HCEC 1CT (cell line): ENCODE results near the gene POLR2J3.
"Not testable (repeated sequence)": the region's sequence is repeated elsewhere in the genome, so short reads cannot be mapped to it uniquely, and the experiment has no call there.

Source experiments
- DNase-seq: peaks from one replicate; pipeline ENCODE4 v3.0.0-alpha.2; 2017

POLR2J3 gene

DNA sequence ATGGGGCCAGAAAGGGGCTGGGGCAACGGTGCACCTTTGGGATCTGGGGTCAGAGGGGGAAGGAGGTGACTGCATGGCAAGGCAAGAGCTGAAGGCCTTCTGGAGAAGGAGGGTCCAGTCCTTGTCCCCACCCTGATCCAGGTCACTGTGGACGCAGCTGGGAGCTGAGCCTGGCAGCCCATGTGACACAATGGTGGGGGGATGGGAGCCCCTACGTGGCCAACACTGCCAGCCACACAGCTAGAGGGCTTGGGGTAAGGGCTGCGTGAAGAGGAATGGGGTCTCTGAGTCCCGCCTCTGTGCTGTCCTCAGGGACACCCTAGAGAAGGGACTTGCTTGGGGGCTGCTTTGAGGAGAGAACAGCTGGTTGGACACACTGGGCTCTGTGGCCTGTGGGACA is 9.3 kb upstream of the POLR2J3 start:
- DNase-seq, result not testable (repeated sequence)

DNA sequence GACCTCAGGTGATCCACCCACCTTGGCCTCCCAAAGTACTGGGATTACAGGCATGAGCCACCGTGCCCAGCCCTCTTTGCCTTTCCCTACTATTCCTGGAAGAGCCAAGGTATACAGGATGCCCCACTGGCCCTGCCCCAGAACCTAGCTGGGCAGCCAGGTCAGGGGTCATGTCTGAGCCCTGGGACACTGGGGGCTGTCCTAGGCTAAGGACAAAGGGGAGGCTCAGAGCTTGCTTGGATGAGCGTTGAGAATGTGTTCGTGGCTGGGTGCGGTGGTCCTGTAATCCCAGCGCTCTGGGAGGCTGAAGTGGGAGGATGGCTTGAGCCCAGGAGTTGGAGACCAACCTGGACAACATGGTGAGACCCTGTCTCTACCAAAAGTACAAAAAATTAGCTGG is 6.1 kb upstream of the POLR2J3 start:
- DNase-seq, result not testable (repeated sequence)

DNA sequence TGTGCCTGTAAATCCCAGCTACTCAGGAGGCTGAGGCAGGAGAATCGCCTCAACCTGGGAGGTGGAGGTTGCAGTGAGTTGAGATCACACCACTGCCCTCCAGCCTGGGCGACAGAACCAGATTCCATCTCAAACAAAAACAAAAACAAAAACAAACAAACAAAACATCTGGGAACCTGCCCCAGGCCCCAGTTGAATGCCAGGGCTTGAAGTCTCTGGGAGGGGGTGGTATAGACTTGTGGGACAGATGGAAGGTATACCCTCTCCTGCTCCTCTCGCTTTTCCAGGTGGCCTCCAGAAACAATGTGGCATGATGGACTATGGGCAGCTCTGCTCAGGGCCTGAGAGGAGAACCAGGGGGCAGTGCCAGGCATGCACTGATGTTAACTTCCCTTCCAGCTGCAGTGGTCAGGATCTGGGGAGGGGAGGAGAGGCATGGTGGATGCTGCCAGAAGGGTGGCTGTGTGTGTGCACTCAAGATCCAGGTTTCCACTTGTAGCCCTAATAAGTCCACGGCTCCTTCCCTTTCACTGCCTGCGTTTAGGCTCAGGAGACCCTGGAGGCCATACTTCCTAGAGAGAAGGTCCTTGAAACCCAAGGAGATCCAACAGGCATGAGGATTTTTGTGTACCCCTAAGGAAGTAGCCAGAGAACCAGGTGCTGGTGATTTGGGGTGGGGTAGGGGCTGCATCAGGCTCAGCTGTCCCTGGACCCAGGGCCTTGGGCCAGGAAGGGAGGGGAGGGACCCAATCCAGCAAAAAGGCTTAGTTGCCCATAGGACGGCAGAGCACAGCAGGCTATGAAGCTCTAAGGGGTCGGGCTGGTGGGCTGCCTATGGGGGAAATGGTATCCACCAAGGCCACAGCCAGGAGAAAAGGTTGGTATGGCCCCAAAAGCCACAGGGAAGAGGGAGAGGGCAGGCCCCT is 5.2 kb upstream of the POLR2J3 start:
- not testable (repeated sequence) for DNase-seq

DNA sequence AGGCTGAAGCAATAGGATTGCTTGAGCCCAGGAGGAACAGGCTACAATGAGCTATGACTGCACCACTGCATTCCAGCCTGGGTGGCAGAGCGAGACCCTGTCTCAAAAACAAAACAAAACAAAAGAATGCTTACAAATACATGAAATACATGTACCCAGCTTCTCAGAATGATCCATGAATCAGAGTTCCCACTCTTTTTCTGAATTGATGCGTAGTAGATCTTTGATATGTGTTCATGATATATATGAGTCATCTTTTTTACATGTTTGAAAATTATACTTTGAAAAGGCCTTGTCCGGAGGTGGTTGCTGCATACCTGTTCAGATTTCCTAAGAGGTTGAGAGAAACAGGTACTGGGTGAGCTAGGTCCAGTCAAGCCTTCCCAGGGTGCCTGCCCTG is 4.0 kb upstream of the POLR2J3 start:
- not testable (repeated sequence) for DNase-seq

DNA sequence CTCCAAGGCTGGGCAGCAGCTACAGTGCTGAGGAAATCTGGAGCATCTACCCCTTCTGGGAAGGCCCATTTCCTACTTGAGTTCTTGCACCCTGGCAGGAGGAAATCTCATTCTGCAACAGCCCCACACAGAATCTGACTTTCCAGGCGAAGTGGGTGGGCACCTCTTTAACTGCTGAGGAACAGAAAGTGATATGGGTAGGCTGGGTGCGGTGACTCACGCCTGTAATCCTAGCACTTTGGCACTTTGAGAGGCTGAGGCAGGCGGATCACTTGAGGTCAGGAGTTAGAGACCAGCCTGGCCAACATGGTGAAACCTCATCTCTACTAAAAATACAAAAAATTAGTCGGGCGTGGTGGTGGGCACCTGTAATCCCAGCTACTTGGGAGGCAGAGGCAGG is 2.2 kb upstream of the POLR2J3 start:
- DNase-seq, result not testable (repeated sequence)

DNA sequence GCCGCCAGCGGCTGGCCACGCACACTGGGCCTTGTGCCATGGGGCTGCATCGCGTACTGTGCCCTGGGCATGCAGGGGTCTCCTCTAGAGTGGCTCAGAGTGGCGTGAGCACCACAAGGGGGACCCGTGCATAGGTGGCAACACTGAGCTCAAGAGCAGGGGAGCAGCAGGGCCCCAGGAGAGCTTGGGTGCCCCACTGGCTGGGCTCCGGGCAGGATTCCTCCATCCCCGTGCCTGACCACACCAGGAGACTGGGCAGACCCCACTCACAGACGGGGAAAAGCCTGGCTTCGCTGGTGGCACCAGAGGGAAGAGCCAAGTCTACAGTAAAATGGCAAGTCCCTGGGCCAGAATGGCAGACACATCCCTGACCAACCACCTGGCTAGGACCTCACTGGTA is 3.8 kb downstream of the POLR2J3 start:
- not testable (repeated sequence) for DNase-seq

DNA sequence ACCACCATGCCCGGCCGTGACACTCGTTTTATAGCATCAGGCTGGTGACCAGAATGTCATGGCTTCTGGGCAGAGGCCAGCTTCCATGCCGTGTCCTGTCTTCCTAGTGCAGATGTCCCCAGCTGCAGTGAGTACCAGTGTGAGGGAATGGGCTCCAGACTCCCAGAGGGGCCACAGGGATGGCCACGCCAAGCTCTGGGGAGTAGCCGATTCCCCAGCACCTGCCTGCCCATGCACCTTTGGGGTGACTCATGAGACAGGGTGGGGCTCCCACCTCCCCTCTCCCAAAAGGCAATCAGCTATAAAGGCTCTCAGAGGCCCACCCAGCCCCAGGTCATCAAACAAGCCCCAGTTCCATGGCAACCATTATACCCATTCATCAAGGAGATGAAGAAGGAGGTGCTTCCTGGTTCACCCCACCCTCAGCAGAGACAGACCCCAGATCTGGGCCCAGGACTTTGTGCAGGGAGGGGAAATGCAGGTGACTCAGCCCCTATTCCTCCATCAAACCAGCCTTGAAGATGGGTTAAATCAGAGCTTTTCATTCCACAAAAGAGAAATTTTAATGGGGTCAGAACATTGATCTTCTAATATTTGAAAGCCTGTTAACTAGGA is 21.5 kb downstream of the POLR2J3 start, which contains the start of gene SPDYE2:
Gene SPDYE2 (plus strand): TSS at position 419 of the 615 bp plus-strand sequence. CDS start 2,030 bp downstream, outside the sequence.
- not testable (repeated sequence) for DNase-seq

DNA sequence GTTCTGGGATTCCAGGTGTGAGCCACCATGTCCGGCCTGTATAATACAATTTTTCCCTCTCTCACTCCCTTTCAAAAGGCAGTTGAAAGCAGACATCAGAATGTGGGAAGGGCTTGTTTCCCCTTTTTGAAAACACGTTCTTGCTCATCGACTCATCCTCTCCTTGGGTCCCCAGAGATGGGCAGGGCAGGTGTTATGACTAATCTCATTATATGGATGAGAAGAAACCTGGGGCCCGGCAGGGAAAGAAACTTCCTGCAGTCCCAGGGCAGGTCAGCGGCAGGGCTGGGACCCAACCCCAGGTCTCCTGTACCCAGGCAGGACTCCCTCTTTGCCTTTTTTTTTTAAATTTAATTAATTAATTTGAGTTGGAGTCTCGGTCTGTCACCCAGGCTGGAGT is 26.0 kb downstream of the POLR2J3 start:
- not testable (repeated sequence) for DNase-seq

DNA sequence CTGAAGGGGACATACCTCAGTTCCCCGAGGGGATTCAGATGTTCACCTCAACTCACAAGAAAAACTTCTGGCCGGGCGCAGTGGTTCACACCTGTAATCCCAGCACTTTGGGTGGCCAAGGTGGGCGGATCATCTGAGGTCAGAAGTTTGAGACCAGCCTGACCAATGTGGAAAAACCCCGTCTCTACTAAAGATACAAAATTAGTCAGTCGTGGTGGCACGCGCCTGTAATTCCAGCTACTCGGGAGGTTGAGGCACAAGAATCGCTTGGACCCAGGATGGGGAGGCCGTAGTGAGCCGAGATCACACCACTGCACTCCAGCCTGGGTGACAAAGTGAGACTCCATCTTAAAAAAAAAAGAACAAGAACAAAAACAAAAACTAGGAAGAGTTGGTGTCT is 27.1 kb downstream of the POLR2J3 start:
- DNase-seq, result not testable (repeated sequence)

DNA sequence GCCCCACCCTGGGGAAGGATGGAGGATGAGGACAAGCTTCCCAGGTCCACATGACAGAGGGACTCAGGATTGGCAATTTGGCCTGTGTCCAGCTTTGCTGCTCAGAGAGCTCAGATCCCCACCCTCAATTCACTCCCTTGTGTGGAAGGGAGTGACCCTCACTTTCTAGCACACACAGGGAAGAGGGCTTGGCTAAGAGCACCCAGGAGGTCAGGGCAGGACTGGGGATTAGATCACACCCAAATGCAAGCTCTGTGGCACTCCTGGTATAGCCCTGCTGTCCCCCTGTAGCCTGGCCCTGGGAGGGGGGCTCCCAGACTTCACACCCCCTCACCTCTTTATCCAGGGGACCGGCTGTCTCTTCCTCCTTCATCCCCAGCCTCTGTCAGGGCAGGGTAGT is 28.0 kb downstream of the POLR2J3 start:
- not testable (repeated sequence) for DNase-seq

DNA sequence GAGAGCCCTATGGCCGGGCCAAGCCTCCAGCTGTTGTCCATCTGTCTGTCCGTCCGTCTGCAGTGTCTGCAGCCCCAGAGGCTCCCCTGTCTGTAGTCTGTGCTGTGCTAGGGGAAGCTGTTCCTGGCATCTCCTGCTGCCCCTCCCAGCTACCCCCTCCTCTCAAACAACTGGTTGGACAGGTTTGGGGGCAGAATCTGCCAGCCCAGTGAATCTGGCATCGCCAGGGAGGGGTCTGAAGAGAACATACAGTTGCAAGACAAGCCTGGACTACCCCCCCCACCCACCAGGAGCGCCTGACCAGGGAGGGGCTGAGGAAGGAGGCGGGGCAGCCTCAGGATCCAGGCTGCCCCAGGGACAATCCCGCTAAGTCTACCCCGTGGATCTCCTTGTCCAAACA is 28.8 kb downstream of the POLR2J3 start, which contains the start of gene UPK3BL2:
Gene UPK3BL2 (minus strand): TSS at position 101 of the 400 bp plus-strand sequence. CDS start 60 bp downstream, at position 41.
- DNase-seq, result not testable (repeated sequence)

DNA sequence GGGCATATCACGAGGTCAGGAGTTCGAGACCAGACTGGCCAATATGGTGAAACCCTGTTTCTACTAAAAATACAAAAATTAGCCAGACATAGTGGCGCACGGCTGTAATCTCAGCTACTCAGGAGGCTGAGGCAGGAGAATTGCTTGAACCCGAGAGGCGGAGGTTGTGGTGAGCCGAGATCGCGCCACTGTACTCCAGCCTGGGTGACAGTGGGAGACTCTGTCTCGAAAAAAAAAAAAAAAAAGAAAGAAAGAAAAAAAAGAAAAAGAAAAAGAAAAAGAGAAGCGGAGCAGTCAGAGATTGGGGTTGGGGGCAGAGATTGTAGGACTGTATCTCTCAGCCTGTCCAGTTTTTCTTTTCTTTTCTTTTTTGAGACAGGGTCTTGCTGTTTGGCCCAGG is 29.6 kb downstream of the POLR2J3 start:
- not testable (repeated sequence) for DNase-seq

DNA sequence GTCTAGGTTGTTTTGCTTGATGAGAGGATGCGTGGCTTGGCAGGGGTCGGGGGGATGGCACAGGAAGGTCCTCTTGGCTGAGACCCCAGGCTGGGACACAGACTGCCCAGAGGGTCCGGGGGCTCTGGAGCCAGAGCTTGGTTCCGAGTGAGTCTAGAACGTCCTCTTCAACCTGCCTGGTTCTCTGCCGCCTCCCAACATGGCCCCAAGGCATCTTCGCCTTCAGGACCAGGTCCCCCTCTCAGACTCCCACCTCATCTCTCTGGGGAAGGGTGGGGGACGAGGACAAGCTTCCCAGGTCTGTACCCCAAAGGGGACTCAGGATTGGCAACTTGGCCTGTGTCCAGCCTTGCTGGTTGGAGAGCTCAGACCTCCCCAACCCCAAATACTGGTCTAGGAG is 30.3 kb downstream of the POLR2J3 start:
- DNase-seq, result not testable (repeated sequence)

DNA sequence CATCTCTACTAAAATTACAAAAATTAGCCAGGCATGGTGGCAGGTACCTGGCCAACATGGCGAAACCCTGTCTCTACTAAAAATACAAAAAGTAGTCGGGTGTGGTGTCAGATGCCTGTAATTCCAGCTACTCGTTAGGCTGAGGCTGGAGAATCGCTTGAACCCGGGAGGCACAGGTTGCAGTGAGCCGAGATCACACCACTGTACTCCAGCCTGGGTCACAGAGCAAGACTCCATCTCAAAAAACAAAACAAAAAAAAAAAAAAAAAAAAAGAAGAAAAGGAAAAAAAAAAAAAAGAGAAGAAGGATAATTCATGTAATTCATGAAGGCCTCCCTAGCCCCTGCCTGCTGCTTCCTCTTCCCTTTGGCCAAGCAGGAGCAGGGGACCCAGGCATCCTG is 31.8 kb downstream of the POLR2J3 start:
- not testable (repeated sequence) for DNase-seq

DNA sequence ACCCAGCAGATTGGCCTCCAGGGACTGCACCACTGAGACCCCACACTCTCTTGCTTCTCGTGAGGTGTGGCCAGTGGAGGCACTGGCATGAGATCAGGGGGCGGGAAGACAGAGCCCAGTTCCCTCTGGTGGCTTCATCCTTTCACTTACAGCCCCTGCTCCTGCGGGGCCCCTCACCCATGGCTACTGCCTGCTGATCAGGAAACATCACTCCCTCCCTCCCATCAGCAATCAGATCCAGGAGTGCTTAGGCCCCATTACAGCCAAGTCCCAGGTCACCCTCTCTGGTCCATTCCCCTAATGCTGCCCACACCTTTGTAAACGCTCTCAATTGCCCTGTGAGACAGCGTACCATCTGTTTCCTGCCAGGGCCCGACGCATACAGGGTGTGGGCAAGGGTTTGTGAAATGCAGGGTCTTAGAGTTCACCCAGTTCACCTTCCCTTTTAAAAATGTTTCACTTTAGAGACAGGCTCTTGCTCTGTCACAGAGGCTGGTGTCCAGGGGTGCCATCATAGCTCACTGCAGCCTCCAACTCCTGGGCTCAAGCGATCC is 37.2 kb downstream of the POLR2J3 start:
- not testable (repeated sequence) for DNase-seq

DNA sequence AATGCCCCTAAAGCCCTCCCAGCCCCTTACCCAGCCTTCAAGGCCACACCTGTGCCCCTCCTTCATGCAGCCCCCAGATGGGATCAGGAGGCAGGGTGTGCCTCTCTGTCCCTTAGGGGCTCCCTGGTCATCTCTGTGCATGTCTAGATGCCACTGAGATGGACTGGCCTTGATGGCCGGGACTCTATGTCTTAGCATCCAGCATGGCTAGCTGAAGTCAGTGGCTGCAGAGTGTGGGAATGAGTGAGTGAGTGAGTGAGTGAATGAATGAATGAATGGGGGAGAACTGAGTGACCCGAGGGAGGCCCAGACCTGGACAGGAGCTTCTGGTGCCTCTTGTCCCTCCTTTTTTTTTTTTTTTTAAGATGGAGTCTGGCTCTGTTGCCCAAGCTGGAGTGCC is 40.3 kb downstream of the POLR2J3 start:
- DNase-seq, result not testable (repeated sequence)

DNA sequence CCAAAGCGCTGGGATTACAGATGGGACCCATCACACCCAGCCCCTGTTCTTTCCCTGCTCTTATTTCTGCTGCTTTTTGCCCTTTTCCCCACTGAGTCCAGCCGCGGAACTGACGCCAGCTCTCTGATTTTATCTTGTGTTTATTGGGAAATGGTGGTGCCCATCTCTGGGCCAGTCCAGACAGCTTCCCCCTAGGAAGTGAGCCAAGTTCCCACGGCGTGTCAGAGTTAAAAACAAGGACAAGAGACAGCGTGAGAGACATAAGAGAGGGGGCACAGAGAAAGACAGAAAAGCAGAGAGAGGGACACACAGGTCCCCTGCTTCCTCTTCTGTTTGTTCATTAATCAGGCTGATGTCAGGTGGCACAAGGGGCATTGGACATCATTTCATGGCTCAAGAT is 40.8 kb downstream of the POLR2J3 start:
- DNase-seq, result not testable (repeated sequence)

DNA sequence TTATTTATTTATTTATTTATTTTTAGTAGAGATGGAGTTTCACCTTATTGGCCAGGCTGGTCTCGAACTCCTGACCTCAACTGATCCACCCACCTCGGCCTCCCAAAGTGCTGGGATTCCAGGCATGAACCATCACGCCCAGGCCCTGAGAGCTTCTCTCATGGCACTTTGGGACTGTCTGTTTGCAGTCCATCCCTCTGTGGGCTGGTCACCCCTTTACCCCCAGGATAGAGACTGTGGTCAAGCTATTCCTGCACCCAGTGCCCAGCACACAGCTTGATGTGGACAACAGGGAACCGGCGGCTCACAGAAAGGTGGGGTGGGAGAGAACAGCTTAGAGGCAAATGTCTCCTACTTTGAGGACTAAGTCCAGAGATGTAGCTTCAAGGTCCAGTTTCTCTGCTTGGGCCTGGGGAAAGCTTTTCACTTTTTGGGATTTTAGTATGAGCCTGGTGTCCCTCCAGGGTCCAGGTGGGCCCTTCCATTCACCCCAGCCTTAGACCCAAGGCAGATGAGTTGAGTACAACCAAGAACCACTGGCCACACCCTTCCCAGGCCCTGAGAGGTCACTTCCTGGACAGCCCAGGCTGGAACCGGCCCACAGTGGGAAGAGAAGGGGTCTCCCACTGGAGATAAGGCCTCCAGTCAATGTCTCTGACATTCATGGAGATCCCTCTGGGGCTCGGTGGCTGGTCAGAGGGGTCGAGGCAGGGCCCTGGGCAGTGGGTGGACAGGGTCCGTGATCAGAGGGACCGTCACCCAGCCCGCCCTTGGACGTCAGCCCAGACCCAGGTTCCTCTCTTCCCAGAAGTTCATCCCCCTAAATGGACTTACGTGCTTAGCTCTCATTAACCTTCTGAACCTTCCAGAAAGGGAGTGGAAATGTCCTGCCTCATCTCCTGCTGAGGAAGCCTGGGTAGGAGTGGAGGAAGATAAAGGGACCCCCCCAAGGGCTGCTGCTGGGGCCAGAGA is 44.3 kb downstream of the POLR2J3 start:
- not testable (repeated sequence) for DNase-seq

DNA sequence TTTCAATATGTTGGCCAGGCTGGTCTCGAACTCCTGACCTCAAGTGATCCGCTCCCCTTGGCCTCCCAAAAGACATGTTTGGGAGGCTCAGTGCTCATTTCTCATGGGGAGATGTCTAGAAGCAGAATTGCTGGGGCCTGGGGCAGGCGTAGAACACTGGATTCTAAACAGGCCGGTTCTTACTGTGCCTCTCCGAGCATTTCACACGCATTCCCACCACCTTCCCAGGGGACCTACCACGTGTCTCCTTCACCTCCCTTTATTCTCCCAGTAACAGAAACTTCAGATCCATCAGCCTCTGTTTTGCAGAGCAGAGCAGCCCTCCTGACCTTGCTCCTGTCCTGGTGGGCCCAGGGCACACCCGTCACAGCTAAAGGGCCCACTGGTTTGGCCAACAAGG is 45.2 kb downstream of the POLR2J3 start:
- not testable (repeated sequence) for DNase-seq

DNA sequence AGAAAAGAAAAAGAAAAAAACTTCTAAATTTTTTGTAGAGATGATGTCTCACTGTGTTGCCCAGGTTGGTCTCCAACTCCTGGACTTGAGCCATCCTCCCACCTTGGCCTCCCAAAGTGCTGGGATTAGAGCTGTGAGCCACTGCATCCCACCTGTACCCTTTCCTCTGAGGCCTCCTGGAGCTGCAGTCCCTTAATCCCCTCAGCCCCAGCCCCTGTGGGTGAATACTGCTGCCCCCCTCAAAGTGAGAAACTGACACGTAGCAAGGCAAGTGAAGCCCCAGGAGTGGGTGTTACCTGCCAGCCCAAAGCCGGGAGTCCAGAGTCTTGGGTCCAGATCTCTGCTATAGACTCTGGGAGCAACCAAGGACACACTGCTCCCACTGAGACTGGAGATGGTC is 47.6 kb downstream of the POLR2J3 start:
- DNase-seq, result not testable (repeated sequence)

DNA sequence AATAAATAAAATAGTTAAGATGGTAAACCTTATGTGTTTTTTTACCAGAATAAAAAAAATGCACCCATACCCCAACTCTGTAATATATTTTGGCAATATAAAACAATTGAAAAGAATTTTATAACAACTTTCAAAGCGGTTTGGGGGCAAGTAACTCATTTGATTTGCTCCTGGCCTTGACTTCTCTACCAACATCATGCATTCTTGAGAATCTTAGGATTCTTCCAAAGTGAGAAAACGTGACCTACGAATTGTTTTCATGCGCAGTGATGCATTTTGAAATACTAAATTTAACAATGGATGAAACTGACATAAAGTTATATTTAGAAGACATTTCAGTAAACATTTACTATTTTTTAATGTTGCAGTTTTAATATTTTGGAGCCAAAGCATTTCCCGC is 51.6 kb downstream of the POLR2J3 start:
- not testable (repeated sequence) for DNase-seq

DNA sequence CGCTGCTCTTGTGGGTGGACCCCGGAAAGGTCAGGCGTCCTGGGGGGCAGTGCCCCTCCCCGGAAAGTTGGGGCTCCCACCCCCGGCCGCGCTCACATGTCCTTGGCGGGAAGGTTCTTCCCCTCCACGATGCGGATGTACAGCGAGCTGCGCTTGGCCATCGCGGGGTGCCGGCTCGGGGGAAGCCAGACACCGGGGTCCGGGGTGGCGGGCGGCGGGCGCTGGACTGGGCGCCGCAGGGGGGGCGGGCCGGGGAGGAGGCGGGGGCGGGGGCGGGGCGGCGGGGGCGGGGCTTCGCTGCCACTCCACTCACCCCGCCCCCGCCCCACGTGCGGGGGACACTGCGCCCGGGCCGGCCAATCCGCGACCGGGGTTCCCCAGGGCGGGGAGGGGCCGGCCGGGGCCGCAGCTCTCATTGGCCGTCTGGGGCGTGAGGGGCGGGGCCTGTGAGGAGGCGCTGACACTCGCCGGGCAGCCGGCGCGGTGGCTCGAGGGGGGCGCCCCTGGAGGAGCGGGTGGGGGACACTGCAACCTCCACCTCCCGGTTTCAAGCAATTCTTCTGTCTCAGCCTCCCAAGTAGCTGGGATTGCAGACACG is 54.7 kb downstream of the POLR2J3 start, which contains the start of gene RASA4B:
Gene RASA4B (minus strand): TSS at position 228 of the 598 bp plus-strand sequence. CDS start 67 bp downstream, at position 161.
- DNase-seq, result not testable (repeated sequence)
